RWPE2 (cell line): ENCODE measurements around the gene TACC2.
"Not testable (repeated sequence)": the region's sequence is repeated elsewhere in the genome, so short reads cannot be mapped to it uniquely, and the experiment has no call there.

Experiments
- ATAC-seq: fragments of 200-7000 bp; cut with Tn5 transposase; 3 replicates; pipeline ENCODE4 v1.9.1; 2021; ENCODE audit warnings: low read depth
- DNase-seq: peaks from one replicate; pipeline ENCODE4 v3.0.0-alpha.2; 2020; ENCODE audit warnings: low spot score
- H3K27ac ChIP-seq: fragments of 450-650 bp; 2 replicates; pipeline ENCODE4 v1.5.1; 2017; ENCODE audit warnings: mild to moderate bottlenecking; ENCODE audit not compliant: poor library complexity, severe bottlenecking
- H3K27me3 ChIP-seq: fragments of 250-450 bp; sonication (Bioruptor Pico); 2 replicates; pipeline ENCODE4 v1.5.1; 2021; ENCODE audit warnings: mild to moderate bottlenecking, moderate library complexity; ENCODE audit not compliant: insufficient read depth, poor library complexity, severe bottlenecking
- H3K36me3 ChIP-seq: fragments of 250-450 bp; sonication (Bioruptor Pico); 2 replicates; pipeline ENCODE4 v1.5.1; 2020; ENCODE audit warnings: low read depth, mild to moderate bottlenecking, moderate library complexity
- H3K4me1 ChIP-seq: fragments of 250-450 bp; sonication (Bioruptor Pico); 2 replicates; pipeline ENCODE4 v1.5.1; 2021; ENCODE audit warnings: mild to moderate bottlenecking, moderate library complexity; ENCODE audit not compliant: insufficient read depth, poor library complexity, severe bottlenecking
- H3K4me3 ChIP-seq: fragments of 250-450 bp; sonication (Bioruptor Pico); 2 replicates; pipeline ENCODE4 v1.5.1; 2021; ENCODE audit warnings: mild to moderate bottlenecking, moderate library complexity; ENCODE audit not compliant: severe bottlenecking
- H3K9me3 ChIP-seq: fragments of 250-450 bp; sonication (Bioruptor Pico); 2 replicates; pipeline ENCODE4 v1.5.1; 2021; ENCODE audit warnings: mild to moderate bottlenecking, moderate library complexity; ENCODE audit not compliant: severe bottlenecking
- TF ChIP-seq, protein P1 (sequence below): fragments of 450-650 bp; IDR thresholded peaks from one replicate; pipeline ENCODE4 v1.5.1; 2017; ENCODE audit warnings: mild to moderate bottlenecking, moderate library complexity; ENCODE audit not compliant: poor library complexity, severe bottlenecking

Gene TACC2

DNA sequence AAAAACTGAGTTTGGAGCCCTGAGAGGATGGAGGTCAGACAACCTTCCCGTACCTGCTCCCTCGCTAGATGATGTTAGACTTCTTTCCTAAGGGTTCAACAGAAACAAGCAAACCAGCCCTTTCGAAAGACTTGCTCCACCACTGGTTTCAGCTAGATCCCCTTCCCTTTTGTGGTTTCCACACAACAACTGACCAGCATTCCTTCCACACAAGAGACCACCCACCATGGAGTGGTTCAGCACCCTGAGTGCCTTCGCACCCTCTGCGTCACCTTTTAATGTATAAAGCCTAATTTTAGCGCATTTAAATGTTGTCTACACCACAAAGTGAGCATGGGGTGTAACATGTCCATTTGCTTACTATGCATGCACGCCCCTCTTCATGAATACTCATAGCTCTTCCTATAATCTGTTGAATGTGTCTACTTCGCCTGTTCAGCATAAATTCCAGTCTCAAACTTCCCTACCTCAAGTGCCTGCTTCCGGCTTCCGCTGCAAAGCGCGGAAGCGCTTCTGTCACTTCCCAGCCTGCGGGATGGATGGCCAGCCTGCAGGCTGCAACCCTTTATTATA is 69.0 kb downstream of the TACC2 start:
- Histone ChIP-seq H3K4me1 (peaks cover 10% of the 10 kb centered on the region), H3K4me3 (no peak overlapping the region), H3K36me3 (no peaks in the 10 kb centered on the region), H3K27me3 (no peaks in the 10 kb centered on the region), H3K9me3 (no peaks in the 10 kb centered on the region), H3K27ac (no peak overlapping the region)
- TF ChIP-seq, protein P1, sequence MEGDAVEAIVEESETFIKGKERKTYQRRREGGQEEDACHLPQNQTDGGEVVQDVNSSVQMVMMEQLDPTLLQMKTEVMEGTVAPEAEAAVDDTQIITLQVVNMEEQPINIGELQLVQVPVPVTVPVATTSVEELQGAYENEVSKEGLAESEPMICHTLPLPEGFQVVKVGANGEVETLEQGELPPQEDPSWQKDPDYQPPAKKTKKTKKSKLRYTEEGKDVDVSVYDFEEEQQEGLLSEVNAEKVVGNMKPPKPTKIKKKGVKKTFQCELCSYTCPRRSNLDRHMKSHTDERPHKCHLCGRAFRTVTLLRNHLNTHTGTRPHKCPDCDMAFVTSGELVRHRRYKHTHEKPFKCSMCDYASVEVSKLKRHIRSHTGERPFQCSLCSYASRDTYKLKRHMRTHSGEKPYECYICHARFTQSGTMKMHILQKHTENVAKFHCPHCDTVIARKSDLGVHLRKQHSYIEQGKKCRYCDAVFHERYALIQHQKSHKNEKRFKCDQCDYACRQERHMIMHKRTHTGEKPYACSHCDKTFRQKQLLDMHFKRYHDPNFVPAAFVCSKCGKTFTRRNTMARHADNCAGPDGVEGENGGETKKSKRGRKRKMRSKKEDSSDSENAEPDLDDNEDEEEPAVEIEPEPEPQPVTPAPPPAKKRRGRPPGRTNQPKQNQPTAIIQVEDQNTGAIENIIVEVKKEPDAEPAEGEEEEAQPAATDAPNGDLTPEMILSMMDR, result no peak
- DNase-seq (no peak), ATAC-seq (no peak)

DNA sequence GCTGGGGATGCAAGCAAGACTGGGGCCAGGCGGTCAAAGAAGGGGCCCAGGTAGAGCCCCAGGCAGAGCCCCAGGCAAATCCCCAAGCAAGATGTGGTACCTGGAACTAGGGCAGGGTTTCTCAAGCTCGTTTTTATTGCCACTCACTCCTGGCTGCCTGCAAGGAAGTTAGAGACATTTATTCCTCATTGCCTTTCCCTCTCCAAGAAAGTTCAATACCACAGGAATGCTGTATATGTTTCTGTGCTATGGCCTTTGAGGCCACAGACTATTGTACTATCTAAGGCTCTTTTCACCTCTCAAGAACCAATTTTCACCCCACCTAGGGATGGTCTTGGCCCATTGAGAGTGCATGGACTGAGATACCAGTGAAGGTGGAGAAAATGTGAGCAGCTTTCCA is 71.3 kb downstream of the TACC2 start:
- no peak for DNase-seq
- Histone ChIP-seq H3K4me3 (no peak overlapping the region), H3K9me3 (no peaks in the 10 kb centered on the region), H3K36me3 (no peaks in the 10 kb centered on the region), H3K4me1 (peaks cover 21% of the 10 kb centered on the region), H3K27ac (no peak overlapping the region), H3K27me3 (no peaks in the 10 kb centered on the region)
- TF ChIP-seq, protein P1, result no peak
- ATAC-seq, result no peak

GRCh38 chr10:122062831-122063674 is 74.1 kb downstream of the TACC2 start:
- no peaks in the 10 kb centered on the region for H3K36me3 ChIP-seq
- H3K4me3 ChIP-seq, result no peak overlapping the region
- peak overlapping the region; percentile 67 for H3K27ac ChIP-seq
- ATAC-seq, result peak; percentile 99
- H3K4me1 ChIP-seq, result peaks cover 16% of the 10 kb centered on the region
- peaks cover 4% of the 10 kb centered on the region for H3K9me3 ChIP-seq
- peak; percentile 82 for DNase-seq
- H3K27me3 ChIP-seq, result no peaks in the 10 kb centered on the region
- TF ChIP-seq, protein P1, result no peak

- peaks cover 30% of the 10 kb centered on the region for H3K4me1 ChIP-seq
- not testable (repeated sequence) for H3K27me3 ChIP-seq, ATAC-seq, H3K27ac ChIP-seq, H3K9me3 ChIP-seq, DNase-seq, H3K36me3 ChIP-seq, H3K4me3 ChIP-seq
Measured at GRCh38 chr10:122066337-122066939, 77.5 kb downstream of the TACC2 start.

- DNase-seq (no peak), ATAC-seq (no peak)
- no peak overlapping the region for H3K4me3 ChIP-seq
- peak overlapping the region; percentile 65 for H3K27ac ChIP-seq
- no peaks in the 10 kb centered on the region for H3K36me3 ChIP-seq
- H3K27me3 ChIP-seq, result no peaks in the 10 kb centered on the region
- TF ChIP-seq, protein P1, result no peak
- H3K9me3 ChIP-seq, result peaks cover 4% of the 10 kb centered on the region
- H3K4me1 ChIP-seq, result peaks cover 16% of the 10 kb centered on the region
Measured at GRCh38 chr10:122068844-122069243, 79.9 kb downstream of the TACC2 start.
